ENCODE measurements around the gene RBM25.
"Not testable (repeated sequence)": the region's sequence is repeated elsewhere in the genome, so short reads cannot be mapped to it uniquely, and the experiment has no call there.

RBM25 gene

DNA sequence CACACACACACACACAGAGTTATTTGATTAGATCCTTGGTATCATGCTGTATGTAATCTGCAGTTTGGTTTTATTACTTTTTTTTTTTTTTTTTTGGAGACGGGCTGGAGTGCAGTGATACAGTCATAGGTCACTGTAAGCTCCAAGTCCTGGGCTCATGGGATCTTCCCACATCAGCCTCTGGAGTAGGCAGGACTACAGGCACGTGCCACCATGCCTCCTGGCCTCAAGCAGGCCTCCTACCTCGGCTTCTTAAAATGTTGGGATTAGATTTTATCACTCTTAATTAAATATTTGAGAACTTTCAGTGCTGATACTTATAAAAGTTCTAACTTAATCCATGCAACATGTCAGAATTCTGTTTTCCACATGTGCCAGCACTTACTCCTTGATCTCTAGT, 46.7 kb downstream of the RBM25 start:
- DNase-seq = no peak

DNA sequence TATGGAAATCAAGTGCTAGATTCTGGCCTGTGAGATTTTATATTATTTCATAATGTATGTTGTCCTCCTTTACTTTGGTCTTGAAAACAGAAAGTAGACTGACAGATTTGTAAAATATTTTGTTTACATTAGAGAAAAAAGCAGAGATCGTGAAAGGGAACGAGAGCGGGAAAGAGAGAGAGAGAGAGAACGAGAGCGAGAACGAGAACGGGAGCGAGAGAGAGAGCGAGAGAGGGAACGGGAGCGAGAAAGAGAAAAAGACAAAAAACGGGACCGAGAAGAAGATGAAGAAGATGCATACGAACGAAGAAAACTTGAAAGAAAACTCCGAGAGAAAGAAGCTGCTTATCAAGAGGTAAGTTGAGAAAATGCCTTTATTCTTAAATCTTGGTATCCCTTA, 47.4 kb downstream of the RBM25 start:
- DNase-seq = no peak

DNA sequence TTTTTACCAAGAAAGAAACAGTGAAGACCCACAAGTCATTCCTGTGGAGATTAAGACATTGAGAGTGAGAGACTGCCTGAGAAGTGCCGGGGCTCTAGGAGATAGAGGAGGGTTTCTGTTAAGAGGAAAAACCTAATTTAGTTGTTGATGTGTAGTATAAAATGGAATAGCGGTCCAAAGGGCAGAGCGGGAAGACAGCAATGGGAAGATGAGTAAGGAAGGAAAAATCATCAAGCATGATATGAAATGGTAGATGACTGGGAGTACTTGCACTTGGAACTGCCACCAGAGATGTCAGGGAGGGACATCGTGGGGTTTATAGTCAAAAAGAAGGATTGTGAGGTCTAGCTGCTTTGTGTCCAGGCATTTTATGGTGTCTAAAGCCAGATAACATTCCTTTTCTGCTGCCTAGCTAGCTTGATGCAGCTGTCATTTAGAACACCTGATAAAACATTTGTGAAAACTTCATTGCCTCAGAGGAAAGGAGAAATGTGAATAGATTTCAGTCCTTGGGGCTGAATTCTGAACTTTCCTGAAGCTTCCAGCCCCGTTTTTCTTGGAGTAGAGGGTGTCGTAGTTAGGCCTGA, 57.8 kb downstream of the RBM25 start:
- DNase-seq = no peak

DNA sequence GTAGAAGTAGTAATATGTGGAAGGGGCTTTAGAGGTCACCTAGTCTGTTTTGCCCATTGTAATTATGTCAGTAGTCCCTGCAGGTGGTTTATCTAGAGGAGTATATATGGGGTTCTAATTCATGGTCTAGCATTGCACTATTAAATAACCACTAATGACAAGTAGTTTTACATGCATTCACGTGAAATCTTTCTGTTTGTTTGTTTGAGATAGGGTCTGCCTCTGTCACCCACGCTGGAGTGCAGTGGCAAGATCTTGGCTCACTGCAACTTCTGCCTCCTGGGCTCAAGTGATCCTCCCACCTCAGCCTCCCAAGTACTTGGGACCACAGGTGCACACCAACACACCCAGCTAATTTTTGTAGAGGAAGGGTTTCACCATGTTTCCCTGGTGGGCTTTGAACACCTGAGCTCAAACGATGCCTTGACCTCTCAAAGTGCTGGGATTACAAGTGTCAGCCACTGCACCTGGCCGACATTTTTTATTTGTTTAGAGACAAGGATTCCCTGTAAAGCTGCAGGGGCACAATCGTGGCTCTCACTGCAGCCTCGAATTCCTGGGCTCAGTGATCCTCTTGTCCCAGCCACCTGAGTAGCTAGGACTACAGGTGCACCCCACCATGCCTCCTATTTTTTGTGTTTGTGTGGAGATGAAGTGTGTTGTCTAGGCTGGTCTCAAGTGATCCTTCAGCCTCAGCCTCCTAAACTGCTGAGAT, 66.0 kb downstream of the RBM25 start:
- DNase-seq = no peak

DNA sequence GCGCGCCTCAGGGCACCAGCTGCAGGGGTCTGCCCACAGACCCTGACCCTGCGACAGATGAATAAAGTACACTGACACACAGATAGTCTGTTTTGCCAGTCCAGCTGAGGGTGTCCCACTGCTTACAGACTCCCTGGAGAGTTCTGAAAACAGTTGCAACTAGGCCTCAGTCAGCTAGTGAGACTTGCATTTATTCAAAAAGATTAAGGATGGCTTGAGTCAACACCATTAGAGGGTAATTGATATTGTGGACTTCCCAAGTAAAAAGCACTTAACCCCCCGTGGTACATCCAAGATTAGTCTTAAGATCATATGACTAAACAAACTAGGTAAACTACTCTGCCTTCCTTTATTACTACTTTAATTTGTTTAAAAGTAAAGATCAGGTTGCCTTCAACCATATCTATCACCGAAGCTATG, 66.8 kb downstream of the RBM25 start:
- DNase-seq = no peak

DNA sequence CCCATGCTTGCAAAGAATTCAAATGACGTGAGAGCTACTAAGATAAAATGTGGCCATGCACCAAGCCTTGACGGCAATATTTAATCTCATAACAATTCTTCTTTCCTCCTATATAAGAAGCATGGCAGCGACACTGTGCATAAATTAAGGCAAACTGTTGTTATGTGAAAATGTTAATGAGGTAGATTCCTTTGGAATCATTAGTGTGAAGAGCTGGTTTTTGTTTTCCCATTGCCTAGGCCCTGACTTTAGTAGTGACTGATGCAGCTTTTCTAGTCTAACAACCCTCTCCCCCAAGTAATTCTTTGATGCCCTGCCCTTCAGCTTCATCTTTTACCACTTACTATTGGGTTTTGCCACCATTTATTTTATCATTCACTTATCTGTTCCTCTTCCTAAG, 67.4 kb downstream of the RBM25 start:
- DNase-seq = no peak

DNA sequence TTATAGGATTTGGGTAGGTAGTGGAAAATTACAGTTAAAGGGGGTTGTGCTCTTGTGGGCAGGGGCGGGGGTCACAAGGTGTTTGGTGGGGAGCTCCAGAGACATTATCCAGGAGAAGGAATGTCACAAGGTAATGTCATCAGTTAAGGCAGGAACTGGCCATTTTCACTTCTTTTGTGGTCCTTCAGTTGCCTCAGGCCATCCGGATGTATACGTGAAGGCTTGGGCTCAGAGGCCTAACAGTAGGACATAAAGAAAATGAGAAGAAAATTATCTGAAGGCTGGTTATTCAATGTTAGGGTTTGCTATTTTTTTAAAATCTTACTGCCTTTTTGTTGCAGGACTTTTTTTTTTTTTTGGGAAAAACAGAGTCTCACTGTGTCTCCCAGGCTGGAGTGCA, 75.5 kb downstream of the RBM25 start:
- no peak for DNase-seq

DNA sequence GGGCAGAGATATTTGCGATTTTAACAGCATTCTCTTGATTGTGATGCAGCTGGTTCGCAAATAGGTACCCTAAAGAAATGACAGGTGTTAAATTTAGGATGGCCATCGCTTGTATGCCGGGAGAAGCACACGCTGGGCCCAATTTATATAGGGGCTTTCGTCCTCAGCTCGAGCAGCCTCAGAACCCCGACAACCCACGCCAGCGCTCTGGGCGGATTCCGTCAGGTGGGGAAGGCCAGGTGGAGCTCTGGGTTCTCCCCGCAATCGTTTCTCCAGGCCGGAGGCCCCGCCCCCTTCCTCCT, 77.7 kb downstream of the RBM25 start:
- no peak for DNase-seq

DNA sequence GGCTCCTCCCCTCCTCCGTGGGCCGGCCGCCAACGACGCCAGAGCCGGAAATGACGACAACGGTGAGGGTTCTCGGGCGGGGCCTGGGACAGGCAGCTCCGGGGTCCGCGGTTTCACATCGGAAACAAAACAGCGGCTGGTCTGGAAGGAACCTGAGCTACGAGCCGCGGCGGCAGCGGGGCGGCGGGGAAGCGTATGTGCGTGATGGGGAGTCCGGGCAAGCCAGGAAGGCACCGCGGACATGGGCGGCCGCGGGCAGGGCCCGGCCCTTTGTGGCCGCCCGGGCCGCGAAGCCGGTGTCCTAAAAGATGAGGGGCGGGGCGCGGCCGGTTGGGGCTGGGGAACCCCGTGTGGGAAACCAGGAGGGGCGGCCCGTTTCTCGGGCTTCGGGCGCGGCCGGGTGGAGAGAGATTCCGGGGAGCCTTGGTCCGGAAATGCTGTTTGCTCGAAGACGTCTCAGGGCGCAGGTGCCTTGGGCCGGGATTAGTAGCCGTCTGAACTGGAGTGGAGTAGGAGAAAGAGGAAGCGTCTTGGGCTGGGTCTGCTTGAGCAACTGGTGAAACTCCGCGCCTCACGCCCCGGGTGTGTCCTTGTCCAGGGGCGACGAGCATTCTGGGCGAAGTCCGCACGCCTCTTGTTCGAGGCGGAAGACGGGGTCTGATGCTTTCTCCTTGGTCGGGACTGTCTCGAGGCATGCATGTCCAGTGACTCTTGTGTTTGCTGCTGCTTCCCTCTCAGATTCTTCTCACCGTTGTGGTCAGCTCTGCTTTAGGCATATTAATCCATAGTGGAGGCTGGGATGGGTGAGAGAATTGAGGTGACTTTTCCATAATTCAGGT, 78.3 kb downstream of the RBM25 start, which contains the start of gene PSEN1:
PSEN1 (plus strand) TSS at position 121 of the 839 bp plus-strand sequence. CDS start 11,513 bp downstream, outside the sequence.
- DNase-seq = peak; percentile 65

DNA sequence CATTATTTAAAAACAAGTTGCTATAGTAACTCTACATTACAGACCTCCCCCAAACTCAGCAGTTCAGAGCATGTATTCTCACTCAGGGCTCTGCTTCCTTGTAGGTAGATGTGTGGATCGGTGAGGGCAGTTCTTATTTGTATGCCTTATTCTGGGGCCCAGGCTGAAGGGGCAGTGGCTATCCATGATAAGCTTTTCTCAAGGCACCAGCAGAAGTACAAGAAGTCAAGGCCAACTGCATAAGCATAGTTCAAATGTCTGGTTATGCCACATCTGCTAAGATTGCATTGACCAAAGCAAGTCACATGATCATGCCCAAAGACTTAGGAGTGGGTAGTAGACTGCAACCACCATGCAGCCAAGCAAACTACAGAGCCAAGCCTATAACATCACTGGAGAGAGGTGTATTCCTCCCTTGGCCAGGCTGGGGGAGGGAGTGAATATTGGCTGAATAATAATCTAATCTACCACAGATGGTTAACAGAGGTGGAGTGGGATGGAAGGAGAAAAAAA, 82.5 kb downstream of the RBM25 start:
- DNase-seq = no peak

DNA sequence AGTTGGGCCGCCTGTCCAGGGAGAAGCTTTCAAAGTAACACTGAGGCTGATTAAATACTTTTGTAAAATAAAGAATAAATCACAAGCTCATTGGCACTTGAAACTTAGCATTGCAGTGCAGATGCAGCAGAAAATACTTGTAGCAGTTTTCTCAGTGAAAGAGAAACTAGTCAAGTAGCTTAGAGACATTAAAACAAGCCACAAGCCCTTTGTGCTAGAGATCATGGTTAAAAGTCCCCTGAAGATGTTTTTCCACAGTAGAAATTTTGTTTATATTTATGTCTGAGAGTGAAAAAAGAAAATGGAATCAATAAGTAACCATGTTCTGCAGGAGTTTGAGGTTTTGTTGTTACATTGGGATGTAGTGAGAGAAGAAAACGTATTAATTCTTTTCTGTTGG, 83.9 kb downstream of the RBM25 start:
- no peak for DNase-seq

DNA sequence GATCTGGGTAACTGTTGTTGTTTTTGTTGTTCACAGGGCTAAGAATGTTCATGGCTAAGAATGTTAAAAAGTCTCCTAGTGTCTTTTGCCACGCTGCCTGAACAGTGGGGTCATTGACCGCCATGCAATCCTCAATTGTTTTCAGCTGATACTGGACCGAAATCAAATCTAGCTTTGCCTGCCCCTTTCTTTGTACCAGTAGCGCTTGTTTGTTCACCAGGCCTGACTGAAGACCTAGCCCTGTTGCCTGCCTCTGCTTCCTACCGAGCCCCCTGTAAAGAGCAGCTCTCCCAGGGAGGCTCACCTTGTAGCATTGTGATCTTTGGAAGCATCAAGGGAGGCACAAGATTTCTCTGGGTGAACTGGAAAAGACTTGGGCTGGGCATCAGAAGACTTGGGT, 84.7 kb downstream of the RBM25 start:
- DNase-seq = no peak

DNA sequence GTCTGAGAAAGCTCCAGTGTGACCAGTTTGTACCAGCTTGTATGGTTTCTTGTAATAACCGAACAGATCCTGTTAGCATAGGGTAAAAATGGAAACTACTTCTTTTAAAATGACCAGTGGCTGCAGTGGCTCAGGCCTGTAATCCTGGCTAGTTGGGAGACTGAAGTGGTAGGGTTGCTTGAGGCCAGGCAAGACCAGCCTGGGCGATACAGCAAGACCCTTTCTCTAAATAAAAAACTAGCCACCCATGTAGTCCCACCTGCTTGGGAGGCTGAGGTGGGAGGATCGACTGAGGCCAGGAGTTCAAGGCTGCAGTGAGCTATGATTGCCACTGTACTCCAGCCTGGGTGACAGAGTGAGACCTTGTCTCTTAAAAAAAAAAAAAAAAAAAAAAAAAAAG, 85.3 kb downstream of the RBM25 start:
- DNase-seq = no peak

DNA sequence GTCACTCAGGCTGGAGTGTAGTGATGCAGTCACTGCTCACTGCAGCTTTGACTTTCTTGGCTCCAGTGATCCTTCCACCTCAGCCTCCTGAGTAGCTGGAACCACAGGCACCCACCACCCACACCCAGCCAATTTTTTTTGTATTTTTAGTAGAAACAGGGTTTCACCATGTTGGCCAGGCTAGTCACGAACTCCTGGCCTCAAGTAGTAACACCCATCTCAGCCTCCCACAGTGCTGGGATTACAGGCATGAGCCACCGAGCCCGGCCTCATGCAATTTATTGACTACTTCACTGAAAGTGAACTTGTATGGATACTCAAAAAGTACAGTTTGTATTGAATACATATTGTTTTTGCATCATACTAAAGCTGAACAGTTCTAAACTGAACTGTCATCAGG, 87.0 kb downstream of the RBM25 start:
- no peak for DNase-seq

DNA sequence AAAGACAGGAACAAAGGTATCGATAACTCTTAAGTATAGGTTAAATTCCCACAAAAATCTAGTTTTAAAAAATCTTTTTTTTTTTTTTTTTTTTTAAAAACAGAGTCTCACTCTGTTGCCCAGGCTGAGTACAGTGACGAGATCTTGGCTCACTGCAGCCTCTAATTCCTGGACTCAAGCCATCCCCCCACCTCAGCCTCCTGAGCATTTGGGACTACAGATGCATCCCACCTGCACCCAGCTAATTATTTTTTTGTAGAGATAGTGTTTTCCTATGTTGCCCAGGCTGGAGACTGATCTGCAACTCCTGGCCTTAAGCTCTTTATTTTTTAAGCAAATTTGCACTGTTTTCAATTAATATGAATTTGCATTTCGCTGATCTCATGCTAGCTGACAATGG, 87.8 kb downstream of the RBM25 start:
- DNase-seq = no peak

DNA sequence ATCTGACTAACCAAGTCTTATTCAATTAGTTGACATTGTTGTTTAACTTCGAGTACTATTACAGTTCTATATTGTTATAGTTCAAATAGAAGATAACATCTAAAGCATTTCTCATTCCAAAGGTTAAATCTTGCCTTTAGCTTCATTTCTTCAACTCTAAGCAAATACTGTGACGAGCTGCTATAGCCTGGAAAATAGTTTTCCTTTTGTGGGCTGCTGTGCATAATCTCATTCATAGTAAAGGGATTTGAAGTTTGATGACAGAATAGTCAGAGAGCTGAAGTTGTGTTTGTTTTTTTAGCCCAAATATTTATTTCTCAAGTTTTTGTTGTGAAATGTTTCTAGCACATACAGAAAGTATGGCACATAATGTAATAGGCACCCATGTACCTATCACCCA, 91.4 kb downstream of the RBM25 start:
- no peak for DNase-seq

DNA sequence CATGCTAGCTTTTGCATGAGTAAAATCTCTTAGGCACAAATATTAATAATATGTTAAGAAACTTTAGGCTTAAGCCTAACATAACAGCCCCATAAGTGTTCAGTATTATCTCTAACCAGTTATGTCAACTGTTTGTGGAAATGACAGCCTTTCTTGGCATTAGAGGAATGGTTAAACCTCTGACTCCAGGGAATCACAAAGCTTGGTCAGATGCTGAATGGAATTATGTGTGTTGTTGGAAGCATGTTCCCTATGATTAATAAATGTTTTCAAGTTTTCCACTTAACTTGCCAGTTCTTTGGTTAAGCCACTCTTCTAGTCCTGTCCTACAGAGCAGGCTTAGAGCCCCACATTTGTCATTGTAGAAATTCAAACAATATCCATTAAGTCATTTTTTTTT, 94.9 kb downstream of the RBM25 start:
- no peak for DNase-seq

DNA sequence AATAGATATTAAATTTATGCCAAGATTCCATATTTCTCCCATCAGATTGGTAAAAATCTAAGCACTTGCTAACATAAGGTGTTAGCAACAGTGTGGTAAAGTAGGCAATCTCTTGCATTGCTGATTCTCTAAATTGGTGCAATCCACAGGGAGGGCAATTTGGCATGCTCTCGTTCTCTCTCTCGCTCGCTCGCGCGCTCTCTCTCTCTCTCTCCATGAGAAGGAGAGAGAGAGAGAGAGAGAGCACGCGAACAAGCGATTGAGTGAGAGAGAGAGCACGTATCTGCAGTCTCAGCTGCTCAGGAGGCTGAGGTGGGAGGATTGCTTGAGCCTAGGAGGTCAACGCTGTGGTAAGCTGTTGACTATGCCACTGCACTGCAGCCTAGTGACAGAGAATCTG, 103.9 kb downstream of the RBM25 start:
- no peak for DNase-seq

DNA sequence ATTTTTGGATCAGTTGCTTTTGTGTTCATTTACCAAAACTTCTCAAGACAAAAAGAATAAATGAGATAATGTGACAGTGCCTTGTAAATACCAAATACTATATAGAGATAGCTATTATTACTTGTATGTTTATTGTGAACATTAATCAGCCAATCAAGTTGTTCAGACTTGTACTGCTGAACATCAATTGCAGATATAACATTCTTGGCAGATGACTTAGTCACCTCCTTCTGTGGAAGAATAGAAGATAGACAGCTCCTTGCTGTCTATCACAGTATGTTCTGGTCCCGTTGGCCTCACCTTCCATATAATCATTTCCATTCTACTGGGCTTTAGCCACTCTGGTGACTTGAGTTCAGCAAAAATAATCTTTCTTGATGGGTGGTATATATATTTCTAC, 108.1 kb downstream of the RBM25 start:
- no peak for DNase-seq

DNA sequence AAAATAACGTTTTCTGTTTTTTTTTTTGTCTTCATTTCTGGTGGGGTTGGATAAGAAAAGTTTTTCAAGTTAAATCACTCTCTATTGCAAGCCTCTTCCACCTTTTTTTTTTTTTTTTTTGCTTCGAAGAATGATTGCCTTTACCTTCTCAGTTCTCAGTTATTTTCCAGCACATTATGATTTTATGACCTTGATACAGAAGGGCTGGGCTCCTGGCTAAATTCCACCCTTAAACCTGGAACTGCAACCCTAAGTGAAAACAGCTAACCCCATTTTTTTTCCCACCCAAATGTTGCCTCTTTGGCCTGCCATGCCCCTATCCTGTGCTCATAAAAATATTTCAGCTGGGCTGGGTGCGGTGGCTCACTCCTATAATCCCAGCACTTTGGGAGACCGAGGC, 109.4 kb downstream of the RBM25 start:
- no peak for DNase-seq

DNA sequence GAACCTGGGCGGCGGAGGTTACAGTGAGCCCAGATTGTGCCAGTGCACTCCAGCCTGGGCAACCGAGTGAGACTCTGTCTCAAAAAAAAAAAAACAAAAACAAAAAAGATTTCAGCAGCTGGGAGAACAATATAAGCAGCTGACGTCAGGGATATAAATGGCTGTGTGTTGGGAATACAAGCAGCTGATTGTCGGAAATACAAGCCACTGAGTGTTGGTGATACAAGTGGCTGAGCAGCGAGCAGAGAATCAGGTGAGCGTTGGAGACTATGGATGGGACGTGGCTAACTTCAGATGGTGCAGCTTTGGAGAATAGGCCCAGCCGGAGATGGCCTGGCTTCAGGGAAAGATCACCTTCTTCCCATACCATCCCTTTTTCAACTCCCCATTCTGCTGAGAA, 109.9 kb downstream of the RBM25 start:
- DNase-seq = no peak

DNA sequence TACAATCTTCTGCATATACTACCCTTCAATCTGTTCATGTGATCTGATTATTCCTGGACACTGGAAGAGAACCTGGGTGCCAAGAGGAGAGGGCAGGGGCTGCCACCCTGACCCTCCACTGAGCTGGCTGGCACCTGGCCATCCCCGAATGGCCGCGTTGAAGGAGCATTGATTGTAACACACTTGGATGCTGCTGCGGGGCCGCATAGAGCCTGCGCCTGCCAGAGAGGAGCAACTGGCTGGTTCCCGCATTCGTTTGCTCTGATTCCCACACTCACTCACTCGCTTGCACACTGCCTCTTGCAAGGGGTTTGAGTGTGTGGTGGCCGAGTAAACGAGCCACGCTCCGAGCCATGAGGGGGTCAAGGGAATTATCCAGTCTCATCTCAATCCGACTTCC, 110.4 kb downstream of the RBM25 start:
- no peak for DNase-seq

DNA sequence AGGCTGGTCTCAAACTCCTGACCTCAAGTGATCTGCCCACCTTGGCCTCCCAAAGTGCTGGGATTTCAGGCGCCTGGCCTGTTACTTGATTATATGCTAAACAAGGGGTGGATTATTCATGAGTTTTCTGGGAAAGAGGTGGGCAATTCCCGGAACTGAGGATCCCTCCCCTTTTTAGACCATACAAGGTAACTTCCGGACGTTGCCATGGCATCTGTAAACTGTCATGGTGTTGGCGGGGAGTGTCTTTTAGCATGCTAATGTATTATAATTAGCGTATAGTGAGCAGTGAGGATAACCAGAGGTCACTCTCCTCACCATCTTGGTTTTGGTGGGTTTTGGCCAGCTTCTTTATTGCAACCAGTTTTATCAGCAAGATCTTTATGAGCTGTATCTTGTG, 111.5 kb downstream of the RBM25 start:
- DNase-seq = not testable (repeated sequence)

DNA sequence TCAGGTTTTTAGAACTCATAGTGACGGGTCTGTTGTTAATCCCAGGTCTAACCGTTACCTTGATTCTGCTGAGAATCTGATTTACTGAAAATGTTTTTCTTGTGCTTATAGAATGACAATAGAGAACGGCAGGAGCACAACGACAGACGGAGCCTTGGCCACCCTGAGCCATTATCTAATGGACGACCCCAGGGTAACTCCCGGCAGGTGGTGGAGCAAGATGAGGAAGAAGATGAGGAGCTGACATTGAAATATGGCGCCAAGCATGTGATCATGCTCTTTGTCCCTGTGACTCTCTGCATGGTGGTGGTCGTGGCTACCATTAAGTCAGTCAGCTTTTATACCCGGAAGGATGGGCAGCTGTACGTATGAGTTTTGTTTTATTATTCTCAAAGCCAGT, 112.4 kb downstream of the RBM25 start:
- no peak for DNase-seq

Data from NCI-H446 treated with DMSO at 0.1 percent for 48 hours (cell line).